H1 (cell line): Measurements from ENCODE around the gene POU2F1. TPM values are rescaled to one million over a fixed set of nuclear protein-coding genes. Genes with fewer than 3 reads are reported as not detected.
A peak's percentile ranks its signal among the peaks of the same experiment; 100 is the strongest.

Experiments used
- CTCF ChIA-PET: fragments of 300-600 bp; sonication (Branson Sonifier 250); formaldehyde crosslinking; loops from one replicate; lab custom pipeline; 2021; ENCODE audit not compliant: partially characterized antibody; lab: Charles Lee
- POLR2A ChIA-PET: fragments of 300-600 bp; sonication (Branson Sonifier 250); formaldehyde crosslinking; loops from one replicate; lab custom pipeline; 2021; ENCODE audit warnings: inconsistent platforms; ENCODE audit not compliant: partially characterized antibody; lab: Charles Lee
- DNase-seq, 2 experiments: peaks; one replicate each; pipeline versions ENCODE4 v3.0.0 to v3.0.0-alpha.2; 2010 to 2022; ENCODE audit warnings: low spot score in 2 of 2, low read depth in 1 of 2, mixed read lengths in 1 of 2
- FAIRE-seq: peaks from 2 replicates; lab custom pipeline; 2011; peaks lifted over from hg19 to GRCh38; lab: Jason Lieb, UNC
- H2AFZ ChIP-seq: 2 replicates; pipeline ENCODE4 v1.8.1; 2012; ENCODE audit warnings: low read length, inconsistent platforms
- H2AK5ac ChIP-seq: 2 replicates; pipeline ENCODE4 v1.6.1; 2013; ENCODE audit warnings: low read depth, low read length
- H2BK120ac ChIP-seq: replicated peaks from 2 replicates; pipeline ENCODE3; 2013; ENCODE audit warnings: low read depth, low read length, inconsistent platforms
- H2BK12ac ChIP-seq: 2 replicates; pipeline ENCODE4 v1.6.1; 2013; ENCODE audit warnings: low read depth, low read length
- H2BK15ac ChIP-seq: 2 replicates; pipeline ENCODE4 v1.6.1; 2013; ENCODE audit warnings: low read length
- H2BK20ac ChIP-seq: 2 replicates; pipeline ENCODE4 v1.6.1; 2013; ENCODE audit warnings: low read length
- H2BK5ac ChIP-seq: 2 replicates; pipeline ENCODE4 v1.6.1; 2013; ENCODE audit warnings: low read depth, low read length
- H3K14ac ChIP-seq: 2 replicates; pipeline ENCODE4 v1.6.1; 2013; ENCODE audit warnings: inconsistent platforms; ENCODE audit not compliant: insufficient read length
- H3K18ac ChIP-seq: 2 replicates; pipeline ENCODE4 v1.6.1; 2013; ENCODE audit warnings: low read length; ENCODE audit errors: extremely low read depth
- H3K23ac ChIP-seq: 2 replicates; pipeline ENCODE4 v1.6.1; 2013; ENCODE audit warnings: inconsistent platforms; ENCODE audit not compliant: insufficient read length
- H3K23me2 ChIP-seq: 2 replicates; pipeline ENCODE4 v1.6.1; 2013; ENCODE audit warnings: low read depth, low read length
- H3K27ac ChIP-seq: 2 replicates; pipeline ENCODE4 v1.6.1; 2011; ENCODE audit warnings: low read depth, low read length, inconsistent platforms
- H3K27me3 ChIP-seq, 4 experiments: replicated peaks in 1 of 4; 1 replicate in 1 of 4; 2 replicates in 3 of 4; pipeline versions ENCODE4 v1.6.1 to v1.8.1; 2011 to 2013; ENCODE audit warnings: low read length in 3 of 4, mild to moderate bottlenecking in 3 of 4, inconsistent platforms in 2 of 4, mixed read lengths in 2 of 4, moderate library complexity in 1 of 4; ENCODE audit not compliant: control insufficient read depth in 3 of 4, insufficient read depth in 3 of 4; ENCODE audit errors: extremely low read depth in 1 of 4
- H3K36me3 ChIP-seq, 4 experiments: 2 replicates each; pipeline versions ENCODE4 v1.6.1 to v1.8.1; 2011 to 2013; ENCODE audit warnings: mild to moderate bottlenecking in 4 of 4, low read length in 3 of 4, moderate library complexity in 2 of 4, control low read depth in 1 of 4, inconsistent platforms in 1 of 4; ENCODE audit not compliant: insufficient read depth in 4 of 4, control insufficient read depth in 2 of 4
- H3K4ac ChIP-seq: replicated peaks from 2 replicates; pipeline ENCODE3; 2013; ENCODE audit warnings: low read length, low read depth, mixed read lengths, inconsistent platforms; ENCODE audit not compliant: insufficient read length
- H3K4me1 ChIP-seq, 4 experiments: replicated peaks in 1 of 4; 1 replicate in 1 of 4; 2 replicates in 3 of 4; pipeline versions ENCODE4 v1.6.1 to v1.8.1; 2011 to 2013; ENCODE audit warnings: low read length in 3 of 4, inconsistent platforms in 2 of 4, mixed read lengths in 1 of 4; ENCODE audit not compliant: insufficient read depth in 4 of 4, control insufficient read depth in 3 of 4
- H3K4me2 ChIP-seq, 2 experiments: 2 replicates each; pipeline versions ENCODE4 v1.6.1 to v1.8.1; 2011 to 2013; ENCODE audit warnings: low read depth in 2 of 2, low read length in 2 of 2, control low read depth in 1 of 2, inconsistent platforms in 1 of 2, mild to moderate bottlenecking in 1 of 2; ENCODE audit not compliant: insufficient read depth in 1 of 2
- H3K4me3 ChIP-seq, 4 experiments: fragments of 200-600, 300-600 bp in 1 of 4; sonication (generic), shearing (Covaris generic), sonication (Bioruptor Twin) in 1 of 4; 2 replicates each; pipeline versions ENCODE4 v1.5.1 to v1.8.1; 2011 to 2016; ENCODE audit warnings: low read length in 4 of 4, low read depth in 3 of 4, control low read depth in 2 of 4, inconsistent platforms in 2 of 4, mild to moderate bottlenecking in 2 of 4, mixed read lengths in 1 of 4, moderate library complexity in 1 of 4; ENCODE audit not compliant: insufficient read depth in 2 of 4; ENCODE audit errors: extremely low read depth in 1 of 4
- H3K56ac ChIP-seq: replicated peaks from 2 replicates; pipeline ENCODE3; 2013; ENCODE audit warnings: low read depth, mild to moderate bottlenecking, mixed read lengths, low read length, inconsistent platforms; ENCODE audit not compliant: insufficient read length
- H3K79me1 ChIP-seq: 2 replicates; pipeline ENCODE4 v1.6.1; 2013; ENCODE audit warnings: low read depth, low read length, control low read depth
- H3K79me2 ChIP-seq, 2 experiments: 2 replicates each; pipeline versions ENCODE4 v1.6.1 to v1.8.1; 2012 to 2013; ENCODE audit warnings: low read length in 2 of 2, mild to moderate bottlenecking in 2 of 2, inconsistent platforms in 1 of 2; ENCODE audit not compliant: insufficient read depth in 2 of 2, control insufficient read depth in 1 of 2
- H3K9ac ChIP-seq, 4 experiments: replicated peaks in 1 of 4; 1 replicate in 1 of 4; 2 replicates in 3 of 4; pipeline versions ENCODE4 v1.6.1 to v1.8.1; 2011 to 2013; ENCODE audit warnings: low read depth in 3 of 4, low read length in 3 of 4, control low read depth in 2 of 4, mild to moderate bottlenecking in 2 of 4, moderate library complexity in 2 of 4, inconsistent platforms in 1 of 4; ENCODE audit errors: extremely low read depth in 1 of 4
- H3K9me3 ChIP-seq, 2 experiments: 2 replicates each; pipeline versions ENCODE4 v1.6.1 to v1.8.1; 2012 to 2013; ENCODE audit warnings: mild to moderate bottlenecking in 2 of 2, moderate library complexity in 2 of 2, control low read depth in 1 of 2, inconsistent platforms in 1 of 2, low read depth in 1 of 2, low read length in 1 of 2, mixed read lengths in 1 of 2; ENCODE audit not compliant: insufficient read depth in 2 of 2
- H4K20me1 ChIP-seq, 2 experiments: replicated peaks in 1 of 2; 2 replicates each; pipeline versions ENCODE3 to v1.8.1; 2011 to 2013; ENCODE audit warnings: inconsistent platforms in 2 of 2, low read length in 2 of 2, mild to moderate bottlenecking in 1 of 2; ENCODE audit not compliant: insufficient read depth in 2 of 2, control insufficient read depth in 1 of 2
- H4K5ac ChIP-seq: 2 replicates; pipeline ENCODE4 v1.6.1; 2013; ENCODE audit warnings: low read length, low read depth, mixed read lengths, inconsistent platforms; ENCODE audit not compliant: insufficient read length
- H4K8ac ChIP-seq: 2 replicates; pipeline ENCODE4 v1.8.0; 2013; ENCODE audit warnings: mild to moderate bottlenecking, moderate library complexity, low read length, inconsistent platforms; ENCODE audit not compliant: insufficient read depth; ENCODE audit errors: extremely low read depth
- H4K91ac ChIP-seq: replicated peaks from 2 replicates; pipeline ENCODE3; 2013; ENCODE audit warnings: low read length, mixed read lengths, inconsistent platforms; ENCODE audit not compliant: insufficient read length
- ATF3 ChIP-seq: IDR thresholded peaks from 2 replicates; pipeline ENCODE4 v1.6.1; 2011; ENCODE audit warnings: low read depth, mild to moderate bottlenecking, low read length; ENCODE audit not compliant: insufficient read depth
- BCL11A ChIP-seq, 2 experiments: IDR thresholded peaks; one replicate each; pipeline ENCODE4 v1.6.1; 2011; ENCODE audit warnings: low read depth in 2 of 2, low read length in 2 of 2, mild to moderate bottlenecking in 2 of 2
- FOSL1 ChIP-seq: IDR thresholded peaks from 2 replicates; pipeline ENCODE4 v1.6.1; 2011; ENCODE audit warnings: mild to moderate bottlenecking, low read depth, low read length, moderate library complexity; ENCODE audit not compliant: insufficient read depth
- KDM5A ChIP-seq: fragments of 200-600 bp; IDR thresholded peaks from 2 replicates; pipeline ENCODE4 v1.7.1; 2012; ENCODE audit warnings: mild to moderate bottlenecking, low read length, inconsistent platforms, mixed read lengths
- POLR2A ChIP-seq, 2 experiments: IDR thresholded peaks; 1 replicate in 1 of 2; 2 replicates in 1 of 2; pipeline ENCODE4 v1.6.1; 2011; ENCODE audit warnings: low read depth in 2 of 2, low read length in 2 of 2, mild to moderate bottlenecking in 2 of 2; ENCODE audit errors: control extremely low read depth in 1 of 2
- RFX5 ChIP-seq: IDR thresholded peaks from 2 replicates; pipeline ENCODE4 v1.6.1; 2011; ENCODE audit warnings: low read depth, low read length, improper control_type of control experiment, borderline replicate concordance
- RNF2 ChIP-seq: fragments of 200-900, 300-1000 bp; sonication (generic); IDR thresholded peaks from 2 replicates; pipeline ENCODE4 v1.7.1; 2016; ENCODE audit warnings: borderline replicate concordance, low read depth, mild to moderate bottlenecking, antibody characterized with exemption, low read length; ENCODE audit not compliant: poor library complexity, severe bottlenecking; ENCODE audit errors: missing control alignments
- SIN3A ChIP-seq, 2 experiments: IDR thresholded peaks in 1 of 2; conservative IDR thresholded peaks in 1 of 2; 2 replicates each; pipeline ENCODE4 v1.6.1; 2011 to 2012; ENCODE audit warnings: low read length in 2 of 2, improper control_type of control experiment in 1 of 2, low read depth in 1 of 2, mild to moderate bottlenecking in 1 of 2
- SIRT6 ChIP-seq: IDR thresholded peaks from one replicate; pipeline ENCODE4 v1.7.1; 2012; ENCODE audit warnings: low read length, inconsistent platforms
- TAF1 ChIP-seq: IDR thresholded peaks from 2 replicates; pipeline ENCODE4 v1.6.1; 2011; ENCODE audit warnings: mild to moderate bottlenecking, low read depth, low read length
- TAF7 ChIP-seq: optimal IDR thresholded peaks from 2 replicates; pipeline ENCODE3; 2011; ENCODE audit warnings: low read depth, mild to moderate bottlenecking, inconsistent platforms, low read length, moderate library complexity, borderline replicate concordance
- TCF12 ChIP-seq: IDR thresholded peaks from 2 replicates; pipeline ENCODE4 v1.6.1; 2011; ENCODE audit warnings: low read depth, mild to moderate bottlenecking, low read length
- WGBS, 2 experiments: shearing (Covaris generic) in 1 of 2; methylation state at CpG; one replicate each; pipeline versions ENCODE4 v1.1.6 to v1.1.7; 2013 to 2015; ENCODE audit warnings: low lambda C conversion rate in 2 of 2, mixed read lengths in 2 of 2, inconsistent platforms in 1 of 2, low coverage in 1 of 2, missing lambda C conversion rate in 1 of 2; ENCODE audit not compliant: insufficient replicate concordance in 2 of 2, insufficient coverage in 1 of 2, insufficient read length in 1 of 2; ENCODE audit errors: extremely low coverage in 1 of 2, missing lambda C conversion rate in 1 of 2; 5-methylcytosine and 5-hydroxymethylcytosine counted together
- polyA plus RNA-seq, 7 experiments: library from polyadenylated mRNA; depleted of rRNA in 3 of 7; stranded (reverse) in 5 of 7; unstranded in 2 of 7; fragments of >200 nt in 5 of 7; fragments of 200-250 nt in 2 of 7; gene quantifications; 1 replicate in 5 of 7; 2 replicates in 1 of 7; 4 replicates in 1 of 7; pipeline versions ENCODE4 v1.2.1 to v1.2.3, GENCODE V29; 2011 to 2013; ENCODE audit warnings: missing spikeins in 2 of 7, mixed read lengths in 2 of 7
- total RNA-seq: library from RNA; stranded (reverse); fragmentation: NEBNext Ultra II Directional; extraction: Animal tissue kit (Norgen Biotek cat#: 25700); gene quantifications from 2 replicates; pipeline ENCODE4 v1.2.1, GENCODE V29; 2021

Gene POU2F1
- total and polyA plus RNA-seq, 2 of the 8 experiments (the other 6 are each of a cell fraction or from before 2014, with no cell fraction given): 37.0 to 57.2 TPM

GRCh38 chr1:167454304-167454893, 233.7 kb downstream of the POU2F1 start:
- Histone ChIP-seq H3K14ac (no peak overlapping the region), H3K4me2 (peak overlapping the region; percentile 88 to 93), H4K91ac (no peak overlapping the region), H2BK15ac (no peak overlapping the region), H3K4ac (no peak overlapping the region), H3K18ac (no peak overlapping the region; the same call in 1 of the 2 replicates), H3K36me3 (no peaks in the 10 kb centered on the region), H3K27me3 (peaks cover 0 to 28% (median 24%) of the 10 kb centered on the region in 4 experiments; a peak in 6 of 7 replicates), H3K23me2 (peaks cover 10% of the 10 kb centered on the region; the same call in 1 of the 2 replicates), H2BK12ac (no peak overlapping the region), H4K8ac (peak overlapping the region; percentile 83), H3K9ac (no peak overlapping the region), H3K4me3 (peak overlapping the region; percentile 61 to 67 (median 64)), H2AFZ (no peak overlapping the region), H2BK5ac (no peak overlapping the region), H4K5ac (peak overlapping the region; percentile 6), H3K79me1 (no peaks in the 10 kb centered on the region), H3K23ac (no peak overlapping the region), H3K27ac (no peak overlapping the region), H4K20me1 (no peaks in the 10 kb centered on the region), H3K79me2 (no peaks in the 10 kb centered on the region), H3K9me3 (no peaks in the 10 kb centered on the region), H3K56ac (no peak overlapping the region), H2BK120ac (no peak overlapping the region), H3K4me1 (peaks cover 0 to 15% (median 4%) of the 10 kb centered on the region in 4 experiments; a peak in 6 of 7 replicates), H2AK5ac (no peak overlapping the region), H2BK20ac (no peak overlapping the region)
- ChIA-PET POLR2A (interaction anchor here (0.6 to 2.6 kb wide), 8 partner anchors 10 to 234 kb away, joined by 3 to 8 read pairs (median 3); partner anchors contain the start of gene POU2F1), CTCF (interaction anchor here (0.6 to 6.3 kb wide), 17 partner anchors 11 to 536 kb away, joined by 3 to 54 read pairs (median 5); no protein-coding TSS in a partner anchor)
- FAIRE-seq (no peak), DNase-seq (no peak)
- WGBS, 2 experiments: 21% methylated on average over 19 of the region's 19 CpGs; no CpG with 5 or more reads in 1 of the 2 experiments
- no peak for TF ChIP-seq RNF2
- TF ChIP-seq TCF12: no peak
- TF ChIP-seq FOSL1: no peak
- no peak for TF ChIP-seq ATF3
- no peak for TF ChIP-seq POLR2A (IDR thresholded peaks at IDR 0.05; ENCODE audit: control extremely low read depth in 1 of 2, low read depth in 2 of 2, low read length in 2 of 2)
- no peak for TF ChIP-seq TAF1
- no peak for TF ChIP-seq TAF7
- no peak for TF ChIP-seq BCL11A (IDR thresholded peaks at IDR 0.05; ENCODE audit: low read depth in 2 of 2, low read length in 2 of 2)
- 0 out of 4 replicates have a peak, but pooled peaks of 1 of the 2 experiments have one; percentile 35 for TF ChIP-seq SIN3A (conservative IDR thresholded peaks at IDR 0.05 in 1 of 2, IDR thresholded peaks at IDR 0.05 in 1 of 2; ENCODE audit: low read depth in 1 of 2, low read length in 2 of 2)
- no peak for TF ChIP-seq KDM5A
- TF ChIP-seq SIRT6: no peak
- no peak for TF ChIP-seq RFX5
